ENCODE data around the gene OSBPL9.

DNA sequence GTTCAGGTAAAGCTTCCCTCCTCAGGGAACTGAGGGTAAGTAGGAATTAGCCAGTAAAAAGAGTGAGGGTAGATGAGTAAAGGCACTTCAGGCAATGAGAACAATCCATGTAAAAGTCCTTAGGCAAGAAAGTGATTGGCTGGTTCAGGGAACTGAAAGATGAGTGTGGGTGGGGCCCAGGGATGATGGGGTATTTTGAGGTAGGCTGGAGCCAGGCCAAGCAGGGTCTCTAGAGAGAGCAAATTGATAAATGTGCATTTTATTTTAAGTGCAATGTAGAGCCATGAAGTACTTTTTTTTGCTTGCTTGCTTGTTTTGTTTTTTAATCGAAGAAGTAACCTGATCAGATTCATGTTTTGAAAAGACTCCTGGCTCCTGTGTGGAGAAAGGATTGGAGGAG lies 26.5 kb downstream of the OSBPL9 start:
- no peak for TF ChIP-seq EZH2 (IDR thresholded peaks at IDR 0.05; ENCODE audit: borderline replicate concordance)
- TF ChIP-seq, protein P1, sequence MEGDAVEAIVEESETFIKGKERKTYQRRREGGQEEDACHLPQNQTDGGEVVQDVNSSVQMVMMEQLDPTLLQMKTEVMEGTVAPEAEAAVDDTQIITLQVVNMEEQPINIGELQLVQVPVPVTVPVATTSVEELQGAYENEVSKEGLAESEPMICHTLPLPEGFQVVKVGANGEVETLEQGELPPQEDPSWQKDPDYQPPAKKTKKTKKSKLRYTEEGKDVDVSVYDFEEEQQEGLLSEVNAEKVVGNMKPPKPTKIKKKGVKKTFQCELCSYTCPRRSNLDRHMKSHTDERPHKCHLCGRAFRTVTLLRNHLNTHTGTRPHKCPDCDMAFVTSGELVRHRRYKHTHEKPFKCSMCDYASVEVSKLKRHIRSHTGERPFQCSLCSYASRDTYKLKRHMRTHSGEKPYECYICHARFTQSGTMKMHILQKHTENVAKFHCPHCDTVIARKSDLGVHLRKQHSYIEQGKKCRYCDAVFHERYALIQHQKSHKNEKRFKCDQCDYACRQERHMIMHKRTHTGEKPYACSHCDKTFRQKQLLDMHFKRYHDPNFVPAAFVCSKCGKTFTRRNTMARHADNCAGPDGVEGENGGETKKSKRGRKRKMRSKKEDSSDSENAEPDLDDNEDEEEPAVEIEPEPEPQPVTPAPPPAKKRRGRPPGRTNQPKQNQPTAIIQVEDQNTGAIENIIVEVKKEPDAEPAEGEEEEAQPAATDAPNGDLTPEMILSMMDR (IDR thresholded peaks at IDR 0.05; ENCODE audit: poor library complexity) = no peak
